Midbrain (tissue), 1 donor: ENCODE results near the gene C17orf50.

Experiments used
- DNase-seq: peaks from one replicate; lab custom pipeline; 2025; lab: John Stamatoyannopoulos, UW

C17orf50 gene

DNA sequence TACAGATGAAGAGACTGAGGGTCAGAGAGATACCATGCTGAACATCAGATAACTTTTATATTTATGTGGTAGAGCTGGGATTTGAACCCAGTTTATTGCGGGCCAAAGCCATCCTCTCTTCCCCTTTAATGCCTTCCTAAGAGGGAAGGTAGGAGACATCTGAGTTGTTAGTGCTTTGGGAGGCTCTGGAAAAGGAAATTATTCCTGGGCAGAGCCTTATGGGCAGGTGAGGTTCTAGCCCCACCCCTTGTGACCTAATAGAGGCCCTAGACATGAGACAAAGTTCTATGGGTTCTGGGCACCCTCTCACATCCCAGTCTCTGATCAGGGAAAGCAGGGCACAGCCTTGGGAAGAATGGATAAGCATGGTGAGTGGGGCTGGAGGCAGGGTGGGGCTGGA is at the start of gene C17orf50:
TSS of gene C17orf50 (plus strand) at position 301 of the 400 bp plus-strand sequence. CDS start at position 356, 55 bp downstream.
- no peak for DNase-seq

DNA sequence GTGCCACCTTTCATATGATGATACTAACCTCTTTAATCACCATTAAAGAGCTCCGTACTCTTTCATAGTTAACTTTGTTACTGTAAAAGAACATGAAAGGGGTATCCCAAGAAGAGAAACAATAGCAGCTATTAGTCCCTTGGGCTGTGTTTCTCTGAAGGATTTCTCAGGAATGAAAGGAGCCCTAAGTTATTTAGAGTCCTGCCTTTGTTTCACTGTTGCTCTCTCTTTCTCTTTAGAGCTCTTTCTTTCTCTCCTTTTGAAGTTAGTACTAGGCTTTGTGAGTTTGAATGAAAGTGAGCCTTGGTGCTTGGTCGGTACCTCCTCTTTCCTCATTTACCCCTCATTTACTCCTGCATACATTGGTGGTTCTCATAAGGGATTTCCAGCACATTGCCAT is 49.7 kb upstream of the C17orf50 start:
- no peak for DNase-seq

DNA sequence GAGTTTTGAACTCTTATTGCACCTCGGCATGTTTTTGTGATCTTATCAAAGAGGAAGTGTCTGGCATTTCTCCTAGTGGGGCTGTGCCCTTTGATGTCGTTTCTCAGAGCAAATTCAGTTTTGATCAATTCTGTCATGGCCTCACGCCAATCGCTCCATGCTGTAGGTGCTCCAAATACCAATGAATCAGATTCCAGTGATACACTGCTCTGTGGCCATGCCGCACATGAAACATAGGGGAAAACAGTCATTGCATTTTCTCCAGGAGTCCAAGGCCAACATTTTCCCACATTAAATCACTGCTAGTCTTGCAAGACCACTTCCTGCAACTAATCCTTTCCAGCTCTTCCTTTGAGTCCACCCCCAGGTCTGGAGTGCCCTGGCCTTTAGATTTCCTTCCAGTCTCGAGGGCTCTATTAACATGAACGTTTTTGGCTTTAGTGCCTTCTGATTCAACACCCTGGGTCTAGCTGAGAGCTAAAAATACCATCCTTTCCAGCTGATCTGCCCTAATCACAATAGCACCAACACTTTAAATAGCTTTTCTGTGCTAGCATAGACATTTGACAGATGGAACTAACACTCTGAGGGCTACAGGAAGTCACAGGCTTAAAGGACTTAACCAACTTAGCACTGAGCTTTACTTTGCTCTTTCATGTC is 47.5 kb upstream of the C17orf50 start:
- DNase-seq: peak; percentile 13

- no peak for DNase-seq
Measured at GRCh38 chr17:35714988-35715387, 45.7 kb upstream of the C17orf50 start.

GRCh38 chr17:35715416-35715815 is 45.3 kb upstream of the C17orf50 start:
- no peak for DNase-seq

DNA sequence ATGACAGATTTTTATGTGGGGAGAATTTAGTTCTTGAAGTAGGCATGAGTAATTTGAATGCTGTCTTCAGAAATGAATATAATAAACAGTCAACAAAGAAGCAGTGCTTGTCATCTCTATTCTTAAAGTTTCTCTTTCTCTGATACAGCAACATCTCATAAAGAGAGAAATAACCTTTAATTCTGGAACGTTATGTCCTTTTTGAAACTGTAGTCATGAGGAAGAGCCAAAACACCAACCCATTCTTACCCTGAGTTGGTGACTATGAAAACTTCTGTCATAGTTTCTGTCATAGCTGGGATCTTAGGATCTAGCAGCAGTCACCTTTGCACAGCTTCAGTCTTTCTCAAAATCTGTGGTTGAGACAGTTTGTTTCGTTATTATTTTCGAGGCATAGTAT is 44.5 kb upstream of the C17orf50 start:
- DNase-seq: no peak

DNA sequence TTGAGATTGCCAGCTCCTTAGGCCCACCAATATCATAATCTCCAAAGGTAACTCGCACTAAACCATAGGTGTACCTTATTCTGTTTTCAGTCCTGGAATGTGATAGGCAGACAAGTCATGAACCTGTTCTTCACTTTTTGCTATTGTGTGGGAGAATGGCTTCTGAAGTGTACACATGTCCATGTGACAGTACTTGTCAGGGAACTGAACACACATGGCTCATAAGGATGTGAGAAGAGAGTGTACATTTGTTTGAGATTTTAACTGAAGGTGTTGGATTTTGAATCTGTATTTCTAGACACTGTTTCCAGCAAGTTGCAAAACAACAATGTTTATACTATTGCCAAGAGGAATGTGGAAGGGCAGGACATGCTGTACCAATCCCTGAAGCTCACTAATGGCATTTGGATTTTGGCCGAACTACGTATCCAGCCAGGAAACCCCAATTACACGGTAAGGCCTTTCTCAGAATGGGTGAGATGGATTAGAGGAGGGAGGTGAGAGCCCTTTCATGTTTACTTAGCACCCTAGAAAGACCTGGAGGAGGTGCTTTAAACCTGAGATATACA is 43.7 kb upstream of the C17orf50 start:
- DNase-seq: no peak

GRCh38 chr17:35717475-35717874 is 43.2 kb upstream of the C17orf50 start:
- DNase-seq: no peak

DNA sequence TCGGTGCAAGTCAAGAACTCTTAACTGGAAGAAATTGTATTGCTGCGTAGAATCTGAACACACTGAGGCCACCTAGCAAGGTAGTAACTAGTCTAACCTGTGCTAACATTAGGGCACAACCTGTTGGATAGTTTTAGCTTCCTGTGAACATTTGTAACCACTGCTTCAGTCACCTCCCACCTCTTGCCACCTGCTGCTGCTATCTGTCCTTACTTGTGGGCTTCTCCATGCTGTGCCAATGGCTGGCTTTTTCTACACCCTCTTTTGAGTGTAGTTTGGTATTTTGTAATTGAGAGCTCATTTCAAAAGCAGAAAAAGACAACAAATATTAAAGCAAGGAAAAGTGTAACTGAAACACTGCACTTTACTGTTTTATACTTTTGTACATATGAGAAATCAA is 37.0 kb upstream of the C17orf50 start:
- no peak for DNase-seq

- DNase-seq: no peak
Measured at GRCh38 chr17:35725058-35725457, 35.6 kb upstream of the C17orf50 start.

DNA sequence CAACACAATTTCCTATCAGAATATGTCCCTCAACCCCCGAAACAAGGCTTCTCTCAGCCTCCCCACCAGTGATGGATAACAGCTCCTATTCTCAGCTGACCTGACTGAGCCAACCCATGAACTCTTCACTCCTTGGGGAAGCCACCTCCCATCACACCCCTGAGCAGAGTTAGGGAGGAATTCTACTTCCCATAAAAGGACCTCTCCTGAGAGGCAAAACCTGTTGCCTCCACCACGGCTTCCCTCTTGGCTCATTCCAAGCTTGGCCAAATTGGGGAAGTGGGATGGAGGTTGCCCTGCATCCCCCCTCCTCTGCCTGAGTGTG is 34.9 kb upstream of the C17orf50 start:
- no peak for DNase-seq

DNA sequence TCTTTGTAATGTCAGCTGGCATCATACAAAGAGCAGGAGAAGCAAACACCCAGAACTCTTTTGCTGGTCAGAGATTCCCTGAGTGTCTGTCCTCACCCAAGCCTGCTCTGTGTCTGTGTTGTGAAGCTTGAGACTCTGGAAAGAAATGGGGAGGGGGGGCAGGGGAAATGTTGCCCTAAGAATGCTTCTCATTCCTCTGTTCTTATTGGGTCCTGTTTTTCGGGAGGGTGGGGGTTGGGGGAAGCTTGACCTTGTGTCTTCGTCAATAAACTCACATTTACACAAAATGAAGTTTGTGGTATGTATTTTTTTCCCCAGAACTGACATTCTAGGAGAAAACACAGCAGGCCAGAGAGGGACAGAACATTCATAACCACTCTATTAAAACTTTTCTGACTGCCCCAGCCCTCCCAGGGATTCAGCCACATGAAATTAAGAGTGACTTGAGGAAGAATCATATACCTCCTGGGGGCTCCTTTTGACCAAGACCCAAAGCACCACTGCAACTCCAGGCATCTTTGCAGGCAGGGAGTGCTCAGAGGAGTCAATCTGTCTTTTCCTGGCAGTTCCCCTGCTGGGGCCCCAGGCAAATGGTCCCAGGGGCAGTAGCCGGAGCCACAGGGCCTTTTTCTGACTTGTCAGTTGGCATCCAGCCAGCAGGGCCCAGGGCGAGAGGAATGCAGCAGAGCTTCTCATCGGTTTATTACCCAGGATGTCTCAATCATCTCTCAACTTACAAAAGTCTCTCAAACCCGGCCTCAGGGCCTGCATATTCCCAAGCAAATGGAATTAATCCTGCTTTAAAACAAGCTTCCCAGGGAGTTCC is 34.3 kb upstream of the C17orf50 start:
- no peak for DNase-seq

- no peak for DNase-seq
Measured at GRCh38 chr17:35726953-35727460, 33.7 kb upstream of the C17orf50 start.

- DNase-seq: no peak
Measured at GRCh38 chr17:35727635-35728034, 33.1 kb upstream of the C17orf50 start.

- DNase-seq: no peak
Measured at GRCh38 chr17:35728551-35728950, 32.1 kb upstream of the C17orf50 start.

- DNase-seq: no peak
Measured at GRCh38 chr17:35729405-35729833, 31.3 kb upstream of the C17orf50 start.

GRCh38 chr17:35730400-35731005 is 30.2 kb upstream of the C17orf50 start:
- no peak for DNase-seq

- peak; percentile 47 for DNase-seq
Measured at GRCh38 chr17:35731239-35731916, 29.3 kb upstream of the C17orf50 start, which contains the start of gene RASL10B. RASL10B (plus strand) TSS chr17:35731639; CDS start chr17:35735185, 3,546 bp downstream.

GRCh38 chr17:35731917-35732805 is 28.5 kb upstream of the C17orf50 start:
- DNase-seq: no peak

DNA sequence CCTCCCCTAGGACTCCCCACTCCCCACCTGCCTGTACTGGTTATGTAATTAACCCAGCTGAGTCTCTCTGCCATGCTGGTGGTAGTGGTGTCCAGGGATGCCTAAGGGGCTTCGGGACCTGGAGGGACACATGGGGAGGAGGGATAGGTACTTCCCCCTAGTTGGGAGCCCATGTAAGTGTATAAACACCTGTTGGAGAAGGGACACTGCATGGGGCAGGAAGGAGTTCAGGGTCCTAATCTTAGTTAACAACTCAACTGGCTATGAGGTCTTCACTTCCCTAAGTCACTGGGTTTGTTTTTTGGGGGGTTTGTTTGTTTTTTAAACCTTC is 27.9 kb upstream of the C17orf50 start:
- no peak for DNase-seq

DNA sequence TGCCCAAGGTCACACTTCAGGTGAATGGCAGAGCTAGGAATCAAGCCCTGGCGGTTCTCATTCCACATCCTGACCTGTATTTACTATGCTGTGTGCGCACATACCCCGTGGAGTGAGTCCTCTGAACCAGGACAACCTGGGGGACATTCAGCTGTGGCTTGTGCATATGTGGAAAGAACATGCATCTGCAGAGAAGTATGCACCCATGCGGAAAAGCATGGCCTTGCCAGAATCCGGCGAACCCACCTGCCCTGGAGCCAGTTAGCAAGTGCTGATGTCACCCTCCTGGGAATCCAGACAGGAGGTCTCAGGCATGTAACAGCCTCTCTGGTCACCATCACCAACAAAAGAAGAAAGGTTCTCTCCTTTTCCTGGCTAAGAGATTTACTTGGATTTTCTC is 27.3 kb upstream of the C17orf50 start:
- DNase-seq: no peak
